SH-SY5Y (cell line): Measurements from ENCODE around the gene VTN.

Source experiments
- GATA2 ChIP-seq: IDR thresholded peaks from 2 replicates; pipeline ENCODE4 v1.6.1; 2011; ENCODE audit warnings: mild to moderate bottlenecking, low read depth, low read length
- GATA3 ChIP-seq: IDR thresholded peaks from 2 replicates; pipeline ENCODE4 v1.6.1; 2011; ENCODE audit warnings: low read depth, mild to moderate bottlenecking, low read length, moderate library complexity

DNA sequence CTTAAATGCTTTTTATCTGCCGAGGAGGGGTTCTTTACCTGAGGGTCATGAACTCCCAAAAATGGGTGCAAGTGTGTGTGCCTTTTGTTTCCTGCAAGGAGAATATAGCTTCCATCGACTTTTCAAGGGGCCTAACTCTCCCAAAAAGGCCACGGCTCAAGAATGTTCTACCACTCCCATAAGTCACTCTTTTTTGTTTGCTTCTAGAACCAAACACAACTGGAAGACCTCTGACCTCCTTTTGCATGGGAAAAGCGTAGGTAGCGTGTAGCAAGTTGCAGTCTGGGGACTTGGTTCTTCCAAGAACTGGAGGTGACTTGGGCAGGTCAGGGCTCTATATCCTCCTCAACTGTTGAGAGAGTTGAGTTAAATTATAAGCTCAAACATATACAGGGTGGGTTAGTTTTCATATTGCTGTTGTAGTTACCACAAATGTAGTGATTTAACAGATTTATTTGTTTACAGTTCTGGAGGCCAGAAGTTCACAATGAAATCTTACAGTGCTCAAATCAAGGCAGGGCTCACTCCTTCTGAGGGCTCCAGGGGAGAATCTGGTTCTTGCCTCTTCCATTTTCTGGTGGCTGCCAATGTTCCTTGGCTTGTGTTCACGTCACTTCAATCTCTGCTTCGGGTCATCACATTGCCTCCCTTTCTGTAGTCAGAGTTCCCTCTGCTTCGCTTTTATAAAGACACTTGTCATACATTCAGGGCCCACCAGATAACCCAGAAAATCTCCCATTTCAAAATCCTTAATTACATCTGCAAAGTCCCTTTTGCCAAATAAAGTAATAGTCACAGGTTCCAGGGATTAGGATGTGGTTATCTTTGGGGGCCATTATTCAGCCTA, 49.7 kb downstream of the VTN start:
- TF ChIP-seq GATA2 (no peak), GATA3 (no peak)
